ENCODE measurements around the gene FRMPD2. TPM values are rescaled to one million over a fixed set of nuclear protein-coding genes. Genes with fewer than 3 reads are reported as not detected.
"Not testable (repeated sequence)": the region's sequence is repeated elsewhere in the genome, so short reads cannot be mapped to it uniquely, and the experiment has no call there.

FRMPD2 gene
- total RNA-seq, 4 donors from 2014 or later = not detected

- no peak for TF ChIP-seq CTCF (IDR thresholded peaks at IDR 0.05)
- TF ChIP-seq POLR2AphosphoS5 (IDR thresholded peaks at IDR 0.05) = no peak
- no peak for TF ChIP-seq POLR2A (IDR thresholded peaks at IDR 0.05; ENCODE audit: low read depth)
- no peak for TF ChIP-seq EP300 (IDR thresholded peaks at IDR 0.05)
- no peaks in the 10 kb centered on the region for H3K27me3 ChIP-seq
- H3K4me1 ChIP-seq = peaks cover 0 to 20% (median 14%) of the 10 kb centered on the region in 4 donors
- H3K36me3 ChIP-seq = no peaks in the 10 kb centered on the region
- peaks cover 0 to 10% (median 3%) of the 10 kb centered on the region in 4 donors for H3K9me3 ChIP-seq
- DNase-seq (ENCODE audit: extremely low spot score) = no peak
- WGBS = 90% methylated on average over 2 of the region's 2 CpGs
- intact Hi-C loops (cut with DNase I) = no loop called here
- H3K27ac ChIP-seq (replicated peaks in 1 of 4) = no peak overlapping the region
- no peak overlapping the region for H3K4me3 ChIP-seq
These were observed 9.6 kb upstream of the FRMPD2 start for GRCh38 chr10:48284002-48284546.

- Histone ChIP-seq H3K4me1 (peaks cover 0 to 9% (median 6%) of the 10 kb centered on the region in 4 donors), H3K36me3 (no peaks in the 10 kb centered on the region), H3K27me3 (no peaks in the 10 kb centered on the region), H3K27ac (replicated peaks in 1 of 4) (no peak overlapping the region), H3K9me3 (peaks cover 0 to 10% (median 3%) of the 10 kb centered on the region in 4 donors), H3K4me3 (no peak overlapping the region)
- TF ChIP-seq EP300 (IDR thresholded peaks at IDR 0.05) (no peak), POLR2A (IDR thresholded peaks at IDR 0.05; ENCODE audit: low read depth) (no peak), CTCF (IDR thresholded peaks at IDR 0.05) (no peak), POLR2AphosphoS5 (IDR thresholded peaks at IDR 0.05) (no peak)
- intact Hi-C loops (cut with DNase I) = no loop called here
- DNase-seq (ENCODE audit: extremely low spot score) = no peak
These were observed 8.3 kb upstream of the FRMPD2 start for GRCh38 chr10:48282829-48283228.

GRCh38 chr10:48281697-48282096, 7.2 kb upstream of the FRMPD2 start:
- intact Hi-C loops (cut with DNase I); DNase-seq (ENCODE audit: extremely low spot score); H3K4me3 ChIP-seq; H3K27ac ChIP-seq (replicated peaks in 1 of 4); H3K4me1 ChIP-seq; H3K27me3 ChIP-seq; H3K36me3 ChIP-seq: not testable (repeated sequence)
- H3K9me3 ChIP-seq = peaks cover 0 to 10% (median 3%) of the 10 kb centered on the region in 4 donors
- 75% methylated on average over 4 of the region's 4 CpGs for WGBS

GRCh38 chr10:48279081-48279751, 4.7 kb upstream of the FRMPD2 start:
- Histone ChIP-seq H3K4me1 (no peaks in the 10 kb centered on the region), H3K27ac (replicated peaks in 1 of 4) (no peak overlapping the region), H3K27me3 (no peaks in the 10 kb centered on the region), H3K4me3 (no peak overlapping the region), H3K36me3 (no peaks in the 10 kb centered on the region), H3K9me3 (peaks cover 0 to 7% (median 2%) of the 10 kb centered on the region in 4 donors)
- TF ChIP-seq POLR2A (IDR thresholded peaks at IDR 0.05; ENCODE audit: low read depth) = no peak
- no peak for TF ChIP-seq EP300 (IDR thresholded peaks at IDR 0.05)
- no peak for TF ChIP-seq POLR2AphosphoS5 (IDR thresholded peaks at IDR 0.05)
- no peak for TF ChIP-seq CTCF (IDR thresholded peaks at IDR 0.05)
- peak; percentile 42 for DNase-seq (ENCODE audit: extremely low spot score)
- 85% methylated on average over 2 of the region's 2 CpGs for WGBS
- intact Hi-C loops (cut with DNase I) = no loop called here

- Histone ChIP-seq H3K36me3 (no peaks in the 10 kb centered on the region), H3K4me3 (no peak overlapping the region), H3K4me1 (no peaks in the 10 kb centered on the region), H3K27ac (replicated peaks in 1 of 4) (no peak overlapping the region), H3K27me3 (no peaks in the 10 kb centered on the region), H3K9me3 (no peaks in the 10 kb centered on the region)
- no peak for DNase-seq (ENCODE audit: extremely low spot score)
- intact Hi-C loops (cut with DNase I) = no loop called here
- 92% methylated on average over 1 of the region's 1 CpG for WGBS
- TF ChIP-seq CTCF (IDR thresholded peaks at IDR 0.05) (no peak), EP300 (IDR thresholded peaks at IDR 0.05) (no peak), POLR2AphosphoS5 (IDR thresholded peaks at IDR 0.05) (no peak)
These were observed 2.6 kb upstream of the FRMPD2 start for GRCh38 chr10:48277093-48277492.
